Activated CD8-positive, alpha-beta memory T cell treated with anti-CD3 and anti-CD28 coated beads for 24 hours (primary cell): Measurements from ENCODE around the gene MAP4K1.

Experiments
- DNase-seq: peaks from one replicate; pipeline ENCODE4 v3.0.0-alpha.2; 2020

Gene MAP4K1

GRCh38 chr19:38617764-38618589, at the start of gene MAP4K1:
MAP4K1 (minus strand) TSS chr19:38617953; CDS start chr19:38617895, 58 bp downstream.
- peak; percentile 88 for DNase-seq

GRCh38 chr19:38666663-38667511, 49.1 kb upstream of the MAP4K1 start:
- DNase-seq = no peak

GRCh38 chr19:38665950-38666662, 48.4 kb upstream of the MAP4K1 start:
- no peak for DNase-seq

DNA sequence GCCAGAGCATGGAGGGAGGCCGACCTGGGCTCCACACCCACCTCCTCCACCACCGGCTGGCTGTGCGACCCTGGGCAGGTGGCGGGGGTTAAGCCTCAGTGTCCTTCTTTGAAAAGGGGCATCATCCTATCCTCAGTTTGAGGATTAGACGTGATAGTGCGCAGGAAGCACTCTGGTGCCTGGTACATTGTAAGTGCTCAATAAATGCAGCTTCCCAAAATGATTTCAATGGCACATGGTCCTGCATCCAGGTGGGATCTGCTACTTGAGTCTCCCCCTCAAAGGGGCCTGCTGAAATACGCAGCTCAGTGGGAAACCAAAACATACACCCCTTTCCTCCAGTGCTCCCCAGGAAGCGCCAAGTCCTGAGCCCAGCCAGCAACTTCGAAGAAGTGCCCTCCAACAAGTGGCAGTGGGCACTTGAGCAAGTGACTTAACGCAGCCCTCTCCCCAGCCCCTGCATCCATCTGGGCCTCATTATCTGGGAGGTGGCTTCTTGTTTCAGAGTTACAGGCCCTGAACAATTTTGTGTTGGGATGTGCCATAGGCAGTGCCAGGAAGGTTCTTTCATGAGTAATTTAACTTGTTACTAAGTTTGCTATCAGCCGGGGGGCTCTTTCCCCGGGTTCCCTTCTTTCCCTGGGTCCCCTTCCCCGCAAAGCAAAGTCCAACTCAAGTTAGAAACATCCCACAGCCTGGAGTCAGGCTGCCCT, 47.6 kb upstream of the MAP4K1 start:
- DNase-seq = no peak

DNA sequence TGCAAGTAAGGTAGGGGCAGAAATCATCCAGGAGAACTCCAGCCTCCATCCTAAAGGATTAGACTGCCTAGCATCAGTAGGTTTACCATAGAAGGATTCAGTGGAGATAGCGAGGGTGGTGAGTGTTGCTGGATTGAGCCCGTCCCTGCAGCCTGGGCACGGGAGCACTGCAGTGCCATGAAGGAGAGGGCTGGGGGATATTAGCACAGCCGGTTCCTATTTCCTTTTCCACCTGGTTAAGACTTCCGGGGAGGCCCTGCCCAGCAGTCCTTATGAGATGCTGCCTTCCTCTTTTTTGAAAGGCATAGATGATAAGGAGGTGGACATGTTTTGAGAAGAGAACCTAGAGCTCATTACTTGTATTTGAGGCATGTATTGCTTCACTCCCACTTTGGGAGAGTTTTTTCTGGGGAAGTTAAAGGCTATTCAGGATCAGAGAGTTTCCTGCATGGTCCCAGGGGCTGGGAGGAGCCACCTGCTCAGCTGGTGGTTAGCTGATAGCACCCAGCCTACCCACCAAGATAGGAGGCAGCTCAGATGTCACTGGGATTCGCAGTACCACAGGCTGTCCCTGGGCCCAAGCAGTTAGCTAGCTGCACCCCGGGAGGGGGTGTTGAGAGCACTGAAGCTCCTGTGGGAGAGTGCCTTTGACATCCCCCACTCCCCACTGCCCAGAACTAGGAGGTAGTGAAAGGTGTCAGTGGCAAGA, 46.9 kb upstream of the MAP4K1 start:
- DNase-seq = no peak

DNA sequence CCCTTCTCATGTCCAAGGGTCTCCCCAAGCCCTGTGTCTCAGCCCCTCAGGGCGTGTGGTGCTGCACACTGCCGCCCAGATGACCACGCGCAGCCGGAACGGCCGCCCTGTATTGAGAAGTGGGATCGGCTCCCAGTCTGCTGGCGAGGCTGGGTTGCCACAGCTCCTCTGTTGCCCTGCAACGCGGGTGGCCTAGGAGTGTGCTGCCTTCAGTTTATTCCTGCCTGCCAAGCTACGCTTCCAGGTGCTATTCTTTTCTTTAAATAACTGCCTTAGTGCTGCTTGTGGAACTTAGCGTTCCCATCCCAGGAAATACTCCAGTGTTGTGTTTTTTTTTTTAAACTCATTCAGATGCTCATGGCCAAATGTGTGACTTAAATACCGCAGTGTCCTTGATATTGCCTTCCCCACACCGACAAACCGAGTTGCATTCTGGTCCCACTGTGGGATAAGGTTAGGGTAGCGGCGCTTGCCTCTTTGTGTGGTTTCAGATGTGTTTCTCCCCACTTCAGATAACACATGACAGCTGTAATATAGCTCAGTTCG, 46.3 kb upstream of the MAP4K1 start:
- no peak for DNase-seq

DNA sequence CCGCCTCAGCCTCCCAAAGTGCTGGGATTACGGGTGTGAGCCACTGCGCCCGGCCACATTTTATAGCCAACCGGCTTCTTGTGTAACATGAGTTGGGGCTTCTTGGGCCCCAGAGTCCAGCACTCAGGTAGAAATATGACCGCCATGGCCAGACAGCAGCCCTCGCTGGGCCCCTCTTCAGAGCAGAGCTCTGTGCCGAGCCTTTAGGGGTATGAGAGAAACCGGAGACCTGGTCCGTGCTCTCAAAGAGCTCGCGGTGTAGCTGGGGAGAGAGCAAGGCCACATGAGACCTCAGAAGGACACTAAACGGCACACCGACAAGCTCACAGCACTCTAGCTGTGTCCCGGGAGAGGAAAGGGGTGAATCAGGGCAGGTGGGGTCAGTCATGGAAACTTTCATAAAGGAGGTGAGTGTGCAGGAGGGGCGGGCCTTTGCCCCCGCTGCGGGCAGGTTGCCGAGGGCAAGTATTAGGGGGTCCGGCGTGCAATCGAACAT, 45.5 kb upstream of the MAP4K1 start:
- no peak for DNase-seq

DNA sequence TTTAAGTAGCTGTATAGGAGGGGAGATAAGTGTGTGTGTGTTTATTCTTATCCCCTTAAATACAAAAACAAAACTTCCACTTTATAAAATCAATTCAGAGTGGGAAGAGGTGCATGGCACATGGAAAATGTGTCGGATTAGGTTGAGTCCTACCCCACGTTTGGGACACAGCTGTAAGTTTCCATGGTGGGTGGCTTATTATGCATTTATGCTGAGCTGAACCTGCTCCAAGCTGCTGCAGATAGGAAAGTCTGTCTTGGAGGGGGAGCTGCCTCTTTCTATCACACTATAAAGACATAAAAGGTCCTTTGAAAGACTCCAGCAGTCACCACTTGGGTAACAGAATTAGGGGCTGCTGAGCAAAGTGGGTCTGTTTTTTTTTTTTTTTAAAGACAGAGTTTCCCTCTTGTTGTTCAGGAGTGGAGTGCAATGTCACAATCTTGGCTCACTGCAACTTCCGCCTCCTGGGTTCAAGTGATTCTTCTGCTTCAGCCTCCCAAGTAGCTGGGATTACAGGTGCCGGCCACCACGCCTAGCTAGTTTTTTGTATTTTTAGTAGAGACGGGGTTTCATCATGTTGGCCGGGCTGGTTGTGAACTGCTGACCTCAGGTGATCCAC, 44.9 kb upstream of the MAP4K1 start:
- DNase-seq = no peak

DNA sequence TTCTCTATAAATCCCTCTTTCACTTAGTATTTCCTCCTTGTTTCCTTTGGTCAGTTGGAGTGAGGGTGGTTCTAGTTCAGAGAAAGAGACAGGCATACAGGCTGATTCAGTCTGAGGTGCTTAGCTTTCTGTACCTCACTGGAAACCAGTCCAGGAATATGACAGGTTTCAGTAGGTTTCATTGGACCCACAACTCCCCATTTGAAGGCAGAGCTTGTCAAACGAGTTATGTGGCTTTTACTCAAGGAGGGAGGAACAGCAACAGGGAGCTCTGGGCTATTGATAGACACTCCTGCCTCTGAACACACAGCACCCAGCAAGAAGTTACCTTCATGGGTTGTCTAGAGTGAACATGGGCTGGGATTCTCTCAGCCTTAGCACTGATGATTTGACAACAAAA, 44.2 kb upstream of the MAP4K1 start:
- no peak for DNase-seq

DNA sequence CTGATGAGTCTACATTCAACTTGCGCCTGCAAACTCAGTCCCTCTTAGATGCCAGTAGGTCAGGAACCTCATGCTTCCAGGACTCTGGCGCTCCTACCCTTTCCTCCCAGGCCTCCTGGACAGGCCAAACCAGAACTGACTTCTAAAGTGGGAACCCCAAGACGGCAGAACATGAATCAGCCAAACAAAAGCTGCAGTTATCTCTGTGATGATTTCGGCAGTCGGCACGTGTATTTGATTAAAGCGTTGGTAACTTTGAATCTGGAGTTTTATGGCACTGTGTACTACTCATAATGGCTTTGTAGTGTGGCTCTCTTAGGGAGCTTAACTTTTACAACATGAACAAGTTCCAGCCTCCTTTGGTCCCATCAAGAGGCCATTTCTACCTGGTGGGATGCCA, 43.4 kb upstream of the MAP4K1 start:
- no peak for DNase-seq

DNA sequence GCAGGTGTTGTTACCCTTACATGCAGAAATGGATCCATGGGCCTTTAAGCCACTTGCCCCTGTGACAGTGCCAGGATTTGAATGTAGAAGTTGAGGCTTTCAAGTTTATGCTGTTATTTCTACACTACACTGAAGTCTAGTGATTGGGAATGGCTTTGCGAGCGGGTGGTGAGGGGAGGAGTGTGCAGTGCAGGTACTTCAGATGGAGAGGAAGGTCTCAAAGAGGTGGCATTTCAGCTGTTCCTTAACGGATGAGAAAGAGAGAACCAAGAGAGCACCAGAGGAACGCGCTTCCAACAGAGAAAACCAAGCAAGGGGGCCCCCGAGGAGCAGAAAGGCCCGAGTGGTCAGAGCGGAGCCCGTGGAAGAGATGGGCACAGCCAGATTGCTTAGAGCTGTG, 43.0 kb upstream of the MAP4K1 start:
- DNase-seq = no peak

- DNase-seq = no peak
These were observed 40.9 kb upstream of the MAP4K1 start for GRCh38 chr19:38658462-38659306.

GRCh38 chr19:38657633-38658222, 40.0 kb upstream of the MAP4K1 start:
- DNase-seq = no peak

DNA sequence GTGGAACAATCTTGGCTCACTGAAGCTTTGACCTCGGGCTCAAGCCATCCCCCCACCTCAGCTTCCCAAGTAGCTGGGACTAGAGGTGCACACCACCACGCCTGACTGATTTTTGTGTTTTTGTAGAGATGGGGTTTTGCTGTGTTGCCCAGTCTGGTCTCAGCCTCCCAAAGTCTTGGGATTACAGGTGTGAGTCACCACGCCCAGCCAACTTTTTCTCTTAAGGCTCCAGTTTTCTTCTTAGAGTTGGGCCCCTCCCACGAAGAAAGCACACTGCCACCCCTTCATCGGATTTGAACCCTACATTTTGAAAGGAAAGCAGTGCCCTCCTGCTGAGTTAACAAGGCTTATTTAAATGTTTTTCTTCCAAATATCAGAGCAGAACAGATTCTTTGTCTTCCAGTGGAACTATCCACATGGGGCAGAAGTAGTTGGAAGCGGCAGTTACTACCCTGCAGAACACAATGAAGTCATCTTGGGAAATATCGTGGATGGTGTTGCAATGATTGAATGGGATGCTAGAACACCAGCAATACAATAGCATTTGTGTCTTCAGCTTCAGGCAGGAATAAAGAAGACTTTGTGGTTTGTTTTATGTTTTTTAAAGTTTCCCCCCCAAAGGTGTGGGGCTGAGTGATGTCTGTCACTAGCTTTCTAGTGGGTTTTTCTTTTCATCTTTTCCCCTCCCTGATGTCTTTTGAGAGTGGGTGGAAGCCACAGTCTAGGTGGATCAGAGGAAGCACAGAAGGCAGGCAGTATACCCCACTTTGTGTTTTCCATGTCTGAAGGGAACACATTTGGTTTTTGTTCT, 38.6 kb upstream of the MAP4K1 start:
- no peak for DNase-seq

DNA sequence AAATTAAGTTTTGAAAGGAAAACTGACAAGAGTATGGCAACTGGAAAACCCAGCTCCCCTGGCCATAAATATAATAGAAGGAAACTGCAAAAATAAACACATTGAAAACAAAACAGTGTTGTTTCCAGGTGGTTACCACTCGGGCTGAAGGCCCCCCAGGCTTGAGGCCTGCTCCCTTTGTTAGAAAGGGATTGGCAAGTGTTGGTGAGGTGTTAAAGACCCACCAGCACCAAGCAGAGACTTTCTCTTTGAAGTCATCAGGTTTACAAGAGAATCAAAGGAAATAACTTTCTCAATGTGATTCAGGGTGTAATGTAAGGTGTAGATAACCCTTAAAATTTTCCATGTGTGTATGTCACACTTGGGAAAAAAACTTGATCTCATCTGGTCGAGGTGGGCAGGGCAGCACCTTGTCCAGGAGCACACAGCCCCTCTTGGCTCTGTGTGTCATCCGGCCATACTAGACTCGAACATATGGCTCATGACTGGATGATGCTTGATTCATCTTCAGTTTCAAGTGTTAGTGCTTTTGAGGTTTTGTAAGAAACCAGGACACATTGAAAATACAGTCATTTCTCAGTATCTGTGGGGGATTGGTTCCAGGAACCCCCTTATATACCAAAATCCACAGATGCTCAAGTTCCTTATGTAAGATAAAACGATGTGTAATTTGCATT, 37.5 kb upstream of the MAP4K1 start:
- DNase-seq = peak; percentile 76

- DNase-seq = no peak
These were observed 36.9 kb upstream of the MAP4K1 start for GRCh38 chr19:38654628-38655055.

DNA sequence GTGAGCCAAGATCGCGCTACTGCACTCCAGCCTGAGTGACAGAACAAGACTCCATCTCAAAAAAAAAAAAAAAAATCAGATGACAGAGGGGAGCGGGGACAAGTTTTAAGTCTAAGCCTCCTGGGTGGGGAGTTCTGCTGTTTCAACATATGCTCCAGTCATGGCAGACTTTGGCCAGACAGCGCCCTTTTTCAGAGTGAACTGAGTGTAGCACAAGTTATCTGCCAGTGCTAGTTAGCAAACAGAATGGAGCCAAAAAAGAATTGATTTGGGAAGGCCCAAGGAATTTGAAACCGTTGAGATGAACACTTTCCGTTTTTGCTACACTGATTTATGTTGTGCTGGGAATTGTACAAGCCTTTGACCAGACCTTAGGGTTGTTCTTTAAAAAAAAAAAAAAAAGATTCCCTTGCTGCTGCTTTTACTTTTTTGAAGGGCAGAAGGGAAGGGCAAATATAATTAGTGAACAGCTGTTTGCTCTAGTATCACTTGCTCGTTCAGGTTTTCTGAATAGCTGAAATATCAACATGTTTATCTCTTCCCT, 35.3 kb upstream of the MAP4K1 start:
- DNase-seq = no peak
